ENCODE results near the gene XIRP2.

Gene XIRP2

DNA sequence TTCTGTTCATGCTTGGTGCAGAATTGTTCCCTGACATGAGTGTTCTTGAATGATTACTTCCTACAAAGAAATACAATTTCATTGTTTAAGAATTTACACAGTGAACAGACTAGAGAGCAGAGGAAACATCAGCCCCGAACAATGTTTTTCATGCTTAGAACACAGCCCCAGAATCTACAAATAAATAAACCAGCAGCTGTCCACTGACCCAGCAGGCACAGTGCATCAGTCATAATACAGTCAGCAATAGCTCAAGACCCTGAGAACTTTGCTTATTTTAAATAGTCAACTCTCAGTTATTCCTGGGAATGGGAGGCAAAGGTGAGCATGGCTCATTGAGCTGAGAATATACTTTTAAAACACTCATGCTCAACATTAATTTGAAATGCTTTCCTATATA is 38.4 kb downstream of the XIRP2 start:
- DNase-seq = no peak

DNA sequence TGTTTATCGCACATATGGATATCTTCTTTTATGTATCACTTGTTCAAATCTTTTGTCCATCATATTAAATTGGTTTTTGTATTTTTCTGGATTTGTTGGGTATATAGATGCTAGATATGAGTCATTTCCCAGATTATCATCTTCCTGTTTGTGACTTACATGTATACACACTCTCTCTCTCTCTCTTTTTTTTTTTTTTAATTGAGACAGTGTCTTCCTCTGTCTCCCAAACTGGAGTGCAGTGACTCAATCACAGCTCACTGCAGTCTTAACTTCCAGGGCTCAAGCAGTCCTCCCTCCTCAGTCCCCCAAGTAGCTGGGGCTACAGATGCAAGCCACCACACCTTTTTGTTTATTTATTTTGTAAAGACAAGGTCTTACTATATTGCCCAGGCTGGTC is 43.8 kb downstream of the XIRP2 start:
- DNase-seq = no peak

DNA sequence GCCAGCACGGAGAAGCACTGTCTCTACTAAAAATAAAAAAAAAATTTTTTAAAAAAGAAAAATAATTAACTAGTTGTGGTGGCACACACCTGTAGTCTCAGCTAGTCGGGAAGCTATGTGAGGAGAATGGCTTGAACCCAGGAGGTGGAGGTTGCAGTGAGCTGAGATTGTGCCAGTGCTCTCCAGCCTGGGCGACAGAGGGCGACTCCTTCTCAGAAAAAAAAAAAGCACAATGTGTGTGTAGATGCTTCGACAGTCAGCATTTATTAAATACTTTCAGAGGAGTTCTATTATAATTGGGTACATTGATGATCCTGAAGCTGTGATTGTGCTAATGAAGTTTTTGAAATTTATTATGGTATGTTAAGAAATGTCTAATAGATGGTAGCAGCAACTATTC is 46.5 kb downstream of the XIRP2 start:
- DNase-seq = no peak

DNA sequence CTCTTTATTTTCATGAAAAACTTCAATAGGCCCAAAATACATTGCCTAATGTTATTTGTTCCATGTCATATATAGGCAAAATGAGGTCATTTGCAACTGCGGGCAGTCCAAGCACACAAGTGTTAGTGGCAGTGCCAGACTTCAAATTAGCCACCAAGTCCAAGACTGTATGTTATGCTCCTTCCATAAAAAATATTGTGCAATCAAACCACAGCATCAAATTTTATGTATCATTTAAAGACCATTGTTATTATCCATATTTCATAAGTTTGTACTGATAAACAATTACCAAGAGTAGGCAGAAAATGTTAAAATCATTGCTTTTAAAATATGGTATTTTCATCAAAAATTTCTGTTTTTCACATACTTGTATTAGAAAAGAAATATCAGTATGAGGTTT is 54.1 kb downstream of the XIRP2 start:
- no peak for DNase-seq

DNA sequence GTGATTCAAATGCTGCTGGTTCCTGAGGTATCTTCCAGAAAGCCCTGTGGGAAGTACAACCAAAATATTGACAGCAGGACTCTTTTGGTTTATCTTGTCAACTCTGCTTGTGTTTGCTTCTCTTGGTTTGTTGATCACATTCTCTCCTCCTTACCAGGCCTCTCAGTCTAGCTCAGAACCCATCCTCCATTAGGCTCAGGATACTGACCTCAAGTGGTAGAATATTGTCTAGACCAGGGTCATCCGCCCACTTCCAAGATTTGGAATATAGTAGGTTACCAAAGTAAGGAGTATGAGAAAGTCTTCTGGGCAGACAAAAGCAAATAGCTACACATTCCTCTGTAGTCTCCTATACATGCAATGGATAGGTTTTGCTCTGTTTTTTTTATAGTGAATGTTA is 56.6 kb downstream of the XIRP2 start:
- no peak for DNase-seq

DNA sequence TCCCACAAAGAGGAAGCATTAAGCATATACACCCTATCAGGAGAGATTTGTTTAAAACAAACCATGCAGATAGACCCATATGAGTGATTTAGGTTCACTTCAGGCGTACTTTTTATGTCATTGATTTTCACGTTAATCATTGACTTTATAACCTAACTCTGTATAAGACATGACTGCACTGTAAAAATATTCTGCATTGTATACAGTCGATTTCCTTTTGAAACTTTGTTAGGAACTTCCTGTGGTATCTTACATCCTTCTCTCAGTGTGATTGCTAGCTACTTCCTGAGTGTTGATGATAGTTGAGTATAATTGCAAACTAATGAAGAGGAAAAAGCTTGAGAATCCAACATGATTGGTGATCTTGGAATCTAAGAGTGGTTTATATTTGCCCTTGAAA is 69.4 kb downstream of the XIRP2 start:
- no peak for DNase-seq

DNA sequence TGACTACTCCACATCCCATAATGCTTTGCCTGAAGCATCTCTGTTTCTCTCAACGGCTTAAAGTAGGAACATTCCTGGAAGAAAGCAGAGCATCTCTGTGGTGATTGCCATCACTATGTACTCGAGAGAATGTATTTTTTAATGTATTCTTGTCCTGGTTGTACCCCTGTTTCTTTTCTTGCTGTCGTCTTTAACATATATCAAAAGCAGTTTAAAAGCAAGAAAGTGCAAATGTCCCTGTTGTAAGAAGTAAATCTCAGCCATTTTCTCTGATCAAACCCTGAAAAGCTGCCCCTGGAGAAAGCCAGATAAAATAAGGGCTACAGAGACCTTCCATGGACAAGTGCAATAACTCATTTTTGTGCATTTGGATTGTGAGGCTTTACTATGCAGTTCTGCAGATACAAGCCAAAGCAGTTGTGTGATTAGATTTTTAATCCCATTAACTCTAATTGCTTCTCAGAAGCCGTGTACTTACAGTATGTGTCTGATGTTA is 70.8 kb downstream of the XIRP2 start:
- no peak for DNase-seq

DNA sequence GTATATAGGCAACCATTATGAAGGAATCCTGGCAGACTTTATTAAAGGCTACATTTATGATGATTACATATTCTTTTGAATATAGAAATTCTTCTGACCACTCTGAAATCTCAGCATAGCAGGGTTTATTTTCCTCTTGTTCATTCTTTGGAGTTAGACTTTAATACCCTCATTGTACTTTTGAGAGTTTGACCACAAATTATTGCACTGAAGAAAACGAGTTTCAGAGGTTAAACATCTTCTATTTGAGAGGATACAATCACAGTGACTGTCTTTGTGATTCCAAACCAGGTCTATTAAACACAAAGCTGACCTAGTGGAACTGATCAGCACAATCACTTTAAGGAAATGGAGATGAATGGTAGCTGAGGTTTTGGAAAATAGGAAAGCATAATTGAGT is 71.3 kb downstream of the XIRP2 start:
- DNase-seq = no peak

DNA sequence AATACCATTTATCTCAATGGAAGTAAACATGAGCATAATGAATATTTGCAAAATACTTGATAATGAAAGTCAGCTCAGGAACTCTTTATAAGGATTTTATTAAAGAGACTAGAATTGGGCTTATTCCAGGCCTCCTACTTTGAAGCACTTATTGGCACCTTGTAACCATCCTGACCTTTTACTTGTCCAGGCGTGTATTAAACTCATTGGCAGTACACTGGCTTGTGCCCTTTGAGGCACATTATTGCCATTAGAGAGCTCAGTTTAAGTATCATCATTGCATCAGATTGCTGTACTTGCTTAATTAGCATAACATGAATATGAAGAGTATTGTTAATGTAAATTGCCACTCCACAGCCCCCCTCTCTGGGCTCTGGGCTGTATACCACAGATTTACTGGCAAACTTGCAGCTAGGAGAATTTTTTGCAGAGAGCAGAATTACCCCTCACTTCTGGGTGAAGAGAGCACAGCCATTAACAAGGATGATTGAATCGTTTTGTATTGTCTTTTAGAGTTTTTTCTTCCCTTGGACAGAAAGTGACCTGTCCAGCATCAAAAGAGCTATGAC is 72.5 kb downstream of the XIRP2 start:
- DNase-seq = no peak

DNA sequence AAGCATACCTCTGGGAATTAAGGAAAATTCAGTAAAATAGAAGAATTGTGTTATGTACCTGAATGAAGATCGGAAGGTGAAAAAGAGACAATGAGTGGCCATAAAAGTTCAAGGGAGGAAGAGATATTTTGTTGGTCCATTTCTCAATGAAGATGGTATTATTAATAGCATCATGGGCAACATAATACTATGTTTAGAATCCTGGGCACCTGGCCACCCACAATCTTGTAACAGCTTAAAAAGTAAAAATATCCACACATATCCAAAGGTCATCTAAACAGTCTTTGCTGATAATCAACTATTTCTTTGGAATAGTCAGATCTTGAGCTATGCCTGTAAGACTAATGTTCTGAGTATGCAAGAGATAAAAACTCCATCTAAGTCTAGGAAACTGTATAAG is 73.7 kb downstream of the XIRP2 start:
- DNase-seq = no peak

DNA sequence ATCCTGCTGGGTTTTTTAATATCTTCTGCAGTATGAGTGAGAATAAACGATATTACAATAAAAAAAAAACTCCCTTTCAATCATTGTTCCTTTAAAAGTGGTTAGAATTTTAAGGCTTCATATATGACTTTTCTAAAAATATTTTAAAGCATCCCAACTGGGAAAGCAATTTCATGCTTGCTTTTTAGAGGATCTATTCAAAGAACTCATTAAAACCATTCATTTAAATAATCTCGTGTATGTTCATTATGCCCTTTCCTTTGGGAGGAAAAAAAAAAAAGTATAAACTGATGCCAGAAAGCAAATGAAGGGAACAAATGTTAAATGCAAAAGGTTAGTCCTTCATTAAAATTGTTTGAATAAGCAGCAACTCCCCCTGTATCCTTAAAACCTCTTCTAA is 81.2 kb downstream of the XIRP2 start:
- no peak for DNase-seq

DNA sequence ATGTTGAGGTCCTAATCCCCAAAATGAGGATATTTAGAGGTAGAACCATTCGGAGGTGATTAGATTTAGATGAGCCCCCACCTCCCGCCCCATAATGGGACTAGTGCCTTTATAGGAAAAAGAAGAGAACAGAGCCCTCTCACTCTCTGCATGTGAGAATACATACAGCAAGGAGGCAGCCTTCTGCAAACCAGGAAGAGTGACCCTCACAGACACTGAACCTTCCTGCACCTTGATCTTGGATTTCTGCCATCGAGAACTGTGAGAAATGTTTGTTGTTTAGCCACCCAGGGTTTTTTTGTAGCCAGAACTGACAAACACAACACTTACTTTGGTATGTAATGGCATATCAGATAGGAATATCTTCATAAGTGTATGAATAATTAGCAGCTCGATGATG is 83.7 kb downstream of the XIRP2 start:
- no peak for DNase-seq

DNA sequence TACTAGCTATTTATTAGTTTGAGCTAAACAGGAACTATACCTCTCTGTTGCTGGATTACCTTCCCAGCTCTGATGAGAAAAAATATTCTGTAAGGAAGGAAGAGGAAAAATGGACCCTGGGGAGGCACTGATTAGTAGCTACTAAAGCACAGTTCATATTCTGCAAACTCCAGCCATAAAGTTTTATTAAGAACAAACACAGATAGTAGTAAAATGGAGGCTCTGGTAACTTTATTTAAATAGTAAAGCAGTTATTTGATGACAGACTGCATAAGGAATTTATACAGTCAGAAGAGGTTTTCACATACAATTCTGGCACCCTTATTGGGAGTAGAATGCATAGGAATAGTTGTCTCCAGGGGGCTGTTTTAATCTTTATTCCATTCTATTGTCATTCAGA is 84.1 kb downstream of the XIRP2 start:
- no peak for DNase-seq

DNA sequence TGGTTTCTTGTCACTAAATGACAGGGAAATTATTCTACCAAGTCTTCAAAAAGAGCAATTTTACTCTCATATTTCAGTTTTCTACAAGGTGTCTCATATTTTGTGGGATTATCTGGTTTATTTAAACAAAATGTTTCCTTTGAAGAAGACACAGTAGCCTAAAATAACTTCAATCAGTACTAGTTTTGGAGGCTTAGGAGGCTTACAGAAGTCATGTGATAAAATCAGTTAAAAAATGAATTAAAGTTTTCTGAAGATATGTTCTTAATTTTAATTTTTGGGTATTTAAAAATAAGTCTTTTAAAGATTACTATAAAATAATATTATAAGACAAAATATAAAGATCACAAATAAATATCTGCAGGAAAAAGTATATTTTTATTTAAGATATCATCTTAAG is 95.9 kb downstream of the XIRP2 start:
- DNase-seq = no peak

DNA sequence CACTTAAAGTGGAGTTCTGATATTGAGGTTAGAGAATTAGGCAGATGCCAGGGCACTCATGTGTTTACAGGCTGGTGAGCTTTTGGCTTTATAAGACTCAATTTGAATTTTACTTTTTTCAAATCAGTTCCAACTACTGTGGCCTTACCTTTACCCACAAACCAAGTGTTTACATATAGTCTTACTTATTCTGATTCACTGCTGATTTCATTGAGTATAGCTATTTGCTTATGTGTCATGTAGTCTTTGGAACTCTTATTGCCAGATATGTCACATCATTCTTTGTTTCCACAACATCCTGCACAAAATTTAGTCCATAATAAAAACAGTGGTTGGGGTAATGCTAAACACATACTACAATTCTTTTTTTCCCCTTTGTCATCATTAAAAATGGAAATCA is 96.5 kb downstream of the XIRP2 start:
- no peak for DNase-seq

DNA sequence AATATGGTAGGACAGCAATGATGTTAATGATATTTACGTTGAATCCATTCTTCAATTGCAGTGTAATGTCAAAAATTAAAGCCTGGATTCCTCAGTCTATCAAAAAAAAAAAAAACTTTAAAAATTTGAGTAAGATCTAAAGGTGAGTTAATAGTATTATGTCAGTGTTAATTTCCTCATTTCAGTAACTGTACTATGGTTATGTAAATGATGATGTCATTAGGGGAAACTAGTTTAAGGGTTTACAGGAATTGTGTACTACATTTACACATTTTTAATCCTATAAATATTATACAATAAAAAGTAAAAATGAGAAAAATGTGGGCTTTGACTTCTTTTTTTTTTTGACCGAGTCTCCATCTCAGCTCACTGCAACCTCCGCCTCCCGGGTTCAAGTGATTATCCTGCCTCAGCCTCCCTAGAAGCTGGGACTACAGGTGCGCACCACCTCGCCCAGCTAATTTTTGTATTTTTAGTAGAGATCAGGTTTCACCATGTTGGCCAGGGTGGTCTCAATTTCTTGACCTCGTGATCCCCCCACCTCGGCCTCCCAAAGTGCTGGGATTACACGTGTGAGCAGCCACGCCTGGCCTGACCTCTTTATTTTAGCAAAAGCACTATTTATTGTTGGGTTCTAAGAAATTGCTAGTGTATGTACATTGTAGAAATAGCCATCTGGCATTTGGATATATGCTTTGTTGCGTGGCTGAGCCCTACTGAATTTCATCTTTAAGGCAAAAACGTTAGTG is 106.5 kb downstream of the XIRP2 start:
- DNase-seq = no peak

DNA sequence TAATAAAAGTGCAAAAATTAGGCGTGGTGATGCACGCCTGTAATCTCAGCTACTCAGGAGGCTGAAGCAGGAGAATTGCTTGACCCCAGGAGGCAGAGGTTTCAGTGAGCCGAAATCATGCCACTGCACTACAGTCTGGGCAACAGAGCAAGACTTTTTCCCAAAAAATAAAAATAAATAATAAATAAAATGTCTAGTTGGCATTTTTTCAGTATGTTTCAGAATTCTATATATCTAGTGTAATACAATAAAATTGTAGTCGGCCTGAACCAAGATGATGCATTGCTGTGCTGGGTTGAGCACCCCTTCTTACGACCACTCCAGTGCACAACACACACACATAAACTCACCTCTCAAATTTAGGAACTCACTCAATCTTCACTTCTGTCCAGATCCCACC is 108.2 kb downstream of the XIRP2 start:
- DNase-seq = no peak

DNA sequence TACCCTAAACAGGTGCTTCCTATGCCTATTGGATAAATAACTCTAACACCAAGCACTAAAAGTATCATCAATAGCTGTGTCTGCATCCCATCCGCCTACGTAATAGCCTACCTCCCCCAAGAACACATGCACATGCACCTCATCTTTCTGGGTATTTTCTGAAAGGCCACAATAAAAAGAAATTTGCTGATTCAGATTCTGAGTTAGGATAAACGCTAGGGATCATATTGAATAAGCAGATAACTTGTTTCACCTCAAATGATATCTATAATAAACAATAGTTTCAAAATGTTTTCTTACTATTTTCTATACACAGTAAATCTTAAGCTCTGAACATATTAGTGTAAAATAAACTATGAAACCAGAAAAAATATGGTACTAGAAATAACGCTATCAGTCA is 112.9 kb downstream of the XIRP2 start:
- no peak for DNase-seq

DNA sequence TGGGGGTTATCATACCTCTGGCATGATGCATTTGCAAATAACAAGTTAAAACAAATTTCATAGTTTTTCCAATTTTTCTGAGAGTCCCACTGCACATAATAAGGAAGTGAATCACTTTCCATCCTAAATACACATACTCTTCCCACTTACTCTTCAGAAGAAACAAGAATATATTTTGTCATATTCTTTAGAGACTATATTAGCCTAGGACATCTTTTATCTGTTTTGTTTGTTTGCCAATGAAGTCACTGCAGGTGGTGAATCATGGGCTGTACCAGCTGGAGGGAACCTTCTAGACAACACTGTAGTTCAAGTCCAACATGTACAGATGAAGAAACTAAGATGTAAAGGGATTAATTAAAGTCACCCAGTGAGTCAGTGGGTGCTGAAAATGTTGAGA is 116.8 kb downstream of the XIRP2 start:
- no peak for DNase-seq

DNA sequence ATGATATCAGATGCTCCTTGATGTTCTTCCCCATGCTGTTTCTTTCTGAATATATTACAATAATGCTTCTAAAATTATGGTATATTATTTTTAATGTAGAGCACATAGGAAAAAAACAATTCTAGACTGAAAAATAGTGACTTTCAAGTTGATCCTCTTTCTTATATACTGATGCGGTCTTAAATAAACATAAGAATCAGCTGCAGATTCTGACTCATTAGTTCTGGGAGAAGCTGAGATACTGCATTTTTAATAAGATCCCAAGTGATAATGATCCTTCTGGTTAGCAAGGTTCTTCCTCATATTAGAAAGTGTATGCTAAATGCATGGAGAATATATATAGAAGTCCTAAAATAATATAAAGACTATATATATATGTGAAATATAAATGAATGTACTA is 124.9 kb downstream of the XIRP2 start:
- no peak for DNase-seq

DNA sequence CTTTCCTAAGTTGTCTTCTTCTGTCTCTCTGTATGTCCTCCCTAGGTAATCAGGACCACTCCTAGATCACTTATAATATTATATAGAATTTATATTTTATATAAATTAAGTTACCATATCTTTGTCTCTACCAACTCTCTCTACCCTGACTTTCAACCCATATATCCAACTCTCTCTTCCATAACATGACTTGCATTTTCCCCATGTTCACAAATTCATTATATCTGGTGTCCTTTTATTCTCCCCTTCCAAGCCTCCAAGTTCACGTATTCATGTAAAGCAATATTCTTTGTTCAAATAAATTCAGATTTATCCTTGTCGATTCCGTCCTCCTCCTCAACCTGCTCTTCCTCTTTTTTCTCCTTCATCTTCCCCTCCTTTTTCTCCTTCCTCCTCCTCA is 127.5 kb downstream of the XIRP2 start:
- DNase-seq = no peak

DNA sequence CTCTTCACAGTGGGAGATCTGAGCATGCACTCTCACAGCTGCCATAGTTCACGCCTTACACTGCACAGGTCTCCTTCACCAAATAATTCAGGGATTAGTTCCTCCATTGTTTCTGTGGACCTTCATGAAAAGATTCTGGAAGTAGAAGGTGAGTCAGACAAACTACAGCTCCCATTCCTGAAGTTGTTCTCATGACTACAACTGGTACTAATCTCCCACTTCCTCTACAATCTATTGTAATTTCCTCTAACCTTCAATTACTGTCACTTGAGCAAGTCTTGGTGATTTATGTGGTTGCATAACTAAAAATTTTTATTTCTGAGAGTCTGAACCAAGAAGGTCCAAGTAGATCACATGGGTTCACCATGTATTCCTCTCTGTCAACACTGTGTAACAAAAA is 128.7 kb downstream of the XIRP2 start:
- no peak for DNase-seq

DNA sequence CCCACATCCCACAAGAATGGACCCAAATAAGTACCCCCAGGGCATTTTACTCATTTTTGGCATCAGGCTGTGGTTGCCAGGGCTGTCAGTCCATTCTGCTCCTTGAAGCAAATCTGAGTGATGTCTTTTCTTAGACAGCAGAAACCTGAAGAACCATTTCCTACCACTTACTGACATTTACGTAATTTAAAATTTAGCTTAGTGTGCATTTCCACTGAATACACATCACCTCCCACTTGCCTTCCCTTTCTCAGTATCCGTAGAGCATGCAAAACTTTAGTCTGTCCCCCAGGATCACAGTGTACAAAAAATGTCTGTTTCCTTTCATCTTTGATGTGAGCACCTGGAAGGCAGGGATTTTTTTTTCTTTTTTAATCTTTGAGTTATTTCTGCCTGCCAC is 130.3 kb downstream of the XIRP2 start:
- no peak for DNase-seq

DNA sequence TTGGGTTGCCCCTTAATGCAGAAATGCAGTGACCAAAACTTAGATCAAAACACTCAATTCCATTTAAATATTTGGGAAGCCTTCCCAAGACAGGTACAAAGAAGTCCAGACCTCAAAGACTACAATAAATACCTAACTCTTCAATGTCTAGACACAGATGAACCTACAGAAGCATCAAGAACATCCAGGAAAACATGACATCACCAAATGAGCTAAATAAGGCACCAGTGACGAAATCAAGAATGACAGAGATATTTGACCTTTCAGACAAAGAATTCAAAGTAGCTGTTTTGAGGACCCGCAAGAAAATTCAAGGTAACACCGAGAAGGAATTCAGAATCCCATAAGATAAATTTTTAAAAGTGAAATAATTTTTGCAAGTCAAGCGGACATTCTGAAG is 140.2 kb downstream of the XIRP2 start:
- no peak for DNase-seq

All from nucleus accumbens (tissue), 56 donors.